Activated naive CD4-positive, alpha-beta T cell treated with anti-CD3 and anti-CD28 coated beads for 36 hours (primary cell): ENCODE data around the gene FANCC. TPM values are rescaled to one million over a fixed set of nuclear protein-coding genes. Genes with fewer than 3 reads are reported as not detected.

Experiments used
- CTCF ChIA-PET: fragments of 350-600 bp; sonication (Branson Sonifier 250); formaldehyde crosslinking; loops from one replicate; lab custom pipeline; 2021; ENCODE audit warnings: antibody characterized with exemption; lab: Charles Lee
- DNase-seq: peaks from one replicate; pipeline ENCODE4 v3.0.0-alpha.2; 2020
- H3K27ac Mint-ChIP-seq: one replicate; pipeline ENCODE4 v1.8.0; 2021; ENCODE audit warnings: mild to moderate bottlenecking, mixed read lengths
- H3K27me3 Mint-ChIP-seq: one replicate; pipeline ENCODE4 v1.8.0; 2021; ENCODE audit warnings: low read depth, mixed read lengths
- H3K36me3 Mint-ChIP-seq: one replicate; pipeline ENCODE4 v1.8.0; 2021; ENCODE audit warnings: low read depth, mixed read lengths
- H3K4me1 Mint-ChIP-seq: one replicate; pipeline ENCODE4 v1.8.0; 2021; ENCODE audit warnings: low read depth, mixed read lengths
- H3K4me3 Mint-ChIP-seq: one replicate; pipeline ENCODE4 v1.8.0; 2021; ENCODE audit warnings: mild to moderate bottlenecking, moderate library complexity, mixed read lengths
- H3K9me3 Mint-ChIP-seq: one replicate; pipeline ENCODE4 v1.8.0; 2021; ENCODE audit warnings: mixed read lengths
- intact Hi-C: fragments of 100-400 bp; cut with micrococcal nuclease; formaldehyde crosslinking; loops from one replicate; pipeline ENCODE4 v1.15.1; 2023
- total RNA-seq, 2 experiments: library from RNA; stranded (reverse); gene quantifications; one replicate each; pipeline ENCODE4 v1.2.3, GENCODE V29; 2021

Gene FANCC
- total RNA-seq, 2 experiments from 2014 or later: 14.1 to 14.5 TPM

DNA sequence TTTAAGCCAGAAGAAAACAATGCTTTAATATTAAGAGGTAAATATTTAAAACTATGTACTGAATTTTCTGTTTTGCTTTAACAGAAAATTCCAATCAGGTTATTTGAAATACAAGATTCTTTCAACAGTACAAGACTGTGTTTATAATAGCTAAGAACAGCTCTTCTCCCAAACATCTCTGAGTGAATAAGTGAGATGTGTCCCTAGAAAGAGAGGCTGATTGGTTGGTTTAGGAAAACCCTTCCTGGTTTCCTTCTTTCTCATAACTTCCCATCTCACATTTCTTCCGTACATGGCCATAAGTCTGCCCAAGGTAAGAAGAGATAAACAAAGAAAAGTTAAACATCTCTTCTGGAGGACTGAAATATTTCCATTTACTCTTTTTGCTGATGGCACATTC lies 145.9 kb downstream of the FANCC start:
- no peaks in the 10 kb centered on the region for H3K27me3 Mint-ChIP-seq
- H3K4me3 Mint-ChIP-seq: no peak overlapping the region
- peaks cover 32% of the 10 kb centered on the region for H3K36me3 Mint-ChIP-seq
- intact Hi-C loops: no loop called here
- peaks cover 10% of the 10 kb centered on the region for H3K4me1 Mint-ChIP-seq
- H3K9me3 Mint-ChIP-seq: no peaks in the 10 kb centered on the region
- no peak overlapping the region for H3K27ac Mint-ChIP-seq
- no peak for DNase-seq
- CTCF ChIA-PET: no interaction called here

DNA sequence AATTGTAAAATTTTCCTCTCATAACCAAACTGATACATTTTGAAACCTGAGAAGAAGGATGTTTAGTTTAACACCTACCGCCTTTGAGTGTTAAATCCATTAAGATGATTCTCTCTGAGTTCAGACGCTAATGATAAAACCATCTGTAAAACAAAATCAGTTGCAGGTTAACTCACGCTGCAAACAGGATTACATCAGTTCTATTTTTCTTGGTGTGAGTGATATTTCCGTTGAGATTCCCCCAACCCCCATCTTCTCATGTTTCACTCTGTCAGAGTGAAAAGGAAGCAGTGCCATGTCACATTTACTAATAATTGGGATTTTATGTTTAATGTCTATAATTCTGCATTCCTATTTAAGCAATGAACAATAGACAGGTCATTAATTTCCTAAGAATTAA lies 146.5 kb downstream of the FANCC start:
- DNase-seq: peak; percentile 12
- H3K9me3 Mint-ChIP-seq: no peaks in the 10 kb centered on the region
- peaks cover 10% of the 10 kb centered on the region for H3K4me1 Mint-ChIP-seq
- H3K27me3 Mint-ChIP-seq: no peaks in the 10 kb centered on the region
- CTCF ChIA-PET: no interaction called here
- peak overlapping the region; percentile 36 for H3K27ac Mint-ChIP-seq
- H3K4me3 Mint-ChIP-seq: no peak overlapping the region
- intact Hi-C loops: no loop called here
- peaks cover 35% of the 10 kb centered on the region for H3K36me3 Mint-ChIP-seq

DNA sequence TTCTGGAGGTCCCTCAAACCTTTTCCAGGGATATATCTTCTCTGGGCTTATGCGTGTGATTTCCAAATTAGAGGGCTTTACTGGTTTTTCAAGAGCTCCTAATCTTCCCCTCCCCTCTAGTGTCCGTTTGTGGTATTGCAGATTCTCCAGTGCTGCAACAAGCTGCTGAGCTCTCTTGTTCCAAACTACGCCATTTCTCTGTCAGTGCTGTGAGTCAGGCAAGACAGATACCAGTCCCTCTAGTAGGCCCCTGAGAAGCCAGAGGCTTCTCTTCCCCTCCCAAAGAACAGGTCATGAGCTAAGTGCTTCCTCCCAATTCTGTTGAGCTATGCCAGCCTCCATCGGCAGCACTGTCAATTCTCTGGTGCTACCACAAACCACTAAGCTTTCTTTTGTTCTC lies 149.5 kb downstream of the FANCC start:
- H3K27ac Mint-ChIP-seq: no peak overlapping the region
- H3K4me1 Mint-ChIP-seq: peaks cover 10% of the 10 kb centered on the region
- H3K36me3 Mint-ChIP-seq: peaks cover 36% of the 10 kb centered on the region
- intact Hi-C loops: no loop called here
- DNase-seq: peak; percentile 69
- H3K4me3 Mint-ChIP-seq: no peak overlapping the region
- no peaks in the 10 kb centered on the region for H3K27me3 Mint-ChIP-seq
- CTCF ChIA-PET: interaction anchor here (0.6 to 2.3 kb wide), 16 partner anchors 11 to 499 kb away, joined by 3 to 13 read pairs (median 4); no protein-coding TSS in a partner anchor
- no peaks in the 10 kb centered on the region for H3K9me3 Mint-ChIP-seq

DNA sequence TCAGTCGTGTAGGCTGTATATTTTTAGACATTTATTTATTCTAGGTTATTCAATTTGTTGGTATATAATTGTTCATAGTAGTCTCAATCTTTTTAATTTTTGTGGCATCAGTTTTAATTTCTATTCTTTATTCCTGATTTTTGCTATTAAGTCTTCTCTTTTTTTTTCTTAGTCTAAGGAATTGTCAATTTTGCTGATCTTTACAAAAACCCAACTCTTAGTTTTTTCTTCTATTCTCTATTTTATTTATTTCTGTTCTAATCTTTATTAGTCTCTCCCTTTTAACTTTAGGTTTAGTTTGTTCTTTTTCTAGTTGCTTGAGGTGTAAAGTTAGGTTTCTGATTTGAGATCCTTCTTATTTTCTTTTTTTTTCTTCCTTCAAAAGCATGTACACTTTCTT lies 152.5 kb downstream of the FANCC start:
- Mint-ChIP-seq H3K27ac (no peak overlapping the region), H3K4me1 (peaks cover 2% of the 10 kb centered on the region), H3K36me3 (peaks cover 35% of the 10 kb centered on the region), H3K4me3 (no peak overlapping the region), H3K9me3 (no peaks in the 10 kb centered on the region), H3K27me3 (no peaks in the 10 kb centered on the region)
- DNase-seq: no peak
- CTCF ChIA-PET: no interaction called here
- intact Hi-C loops: no loop called here

DNA sequence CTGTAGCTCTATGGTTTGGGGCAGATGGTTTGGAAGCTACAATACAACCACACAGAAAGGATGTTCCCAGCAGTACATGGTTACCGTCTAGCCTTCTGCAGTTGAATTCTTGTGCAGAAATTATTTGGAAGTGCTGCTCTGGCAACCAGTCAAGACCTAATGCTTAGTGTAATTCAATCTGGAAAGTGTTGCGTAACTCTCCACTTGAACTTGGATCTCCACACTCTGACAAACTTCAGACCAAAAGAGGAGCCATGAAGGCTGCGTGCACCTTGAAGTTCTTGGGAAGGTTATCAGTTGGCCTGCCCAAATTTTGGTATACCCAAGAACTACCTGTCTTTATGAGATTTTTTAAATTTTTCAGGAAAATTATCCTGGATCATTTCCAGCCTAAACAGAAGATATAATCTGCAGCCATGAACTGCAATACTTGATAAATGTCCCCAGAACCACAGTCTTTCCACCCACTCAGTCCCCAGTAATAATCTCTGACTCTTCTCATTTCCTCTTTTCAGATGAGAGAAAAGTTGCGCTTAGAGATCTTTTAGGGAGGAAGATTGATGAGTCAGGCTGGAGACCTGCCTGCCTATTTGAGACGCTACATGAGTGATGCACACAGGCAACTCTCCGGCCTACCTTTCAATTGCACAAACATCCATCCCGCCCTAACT lies 159.9 kb downstream of the FANCC start:
- Mint-ChIP-seq H3K4me1 (peaks cover 5% of the 10 kb centered on the region), H3K9me3 (no peaks in the 10 kb centered on the region), H3K36me3 (peaks cover 6% of the 10 kb centered on the region), H3K4me3 (no peak overlapping the region), H3K27ac (no peak overlapping the region), H3K27me3 (no peaks in the 10 kb centered on the region)
- CTCF ChIA-PET: interaction anchor here (1.0 kb wide), 1 partner anchor 11 kb away, joined by 3 read pairs; no protein-coding TSS in a partner anchor
- DNase-seq: no peak
- intact Hi-C loops: no loop called here

DNA sequence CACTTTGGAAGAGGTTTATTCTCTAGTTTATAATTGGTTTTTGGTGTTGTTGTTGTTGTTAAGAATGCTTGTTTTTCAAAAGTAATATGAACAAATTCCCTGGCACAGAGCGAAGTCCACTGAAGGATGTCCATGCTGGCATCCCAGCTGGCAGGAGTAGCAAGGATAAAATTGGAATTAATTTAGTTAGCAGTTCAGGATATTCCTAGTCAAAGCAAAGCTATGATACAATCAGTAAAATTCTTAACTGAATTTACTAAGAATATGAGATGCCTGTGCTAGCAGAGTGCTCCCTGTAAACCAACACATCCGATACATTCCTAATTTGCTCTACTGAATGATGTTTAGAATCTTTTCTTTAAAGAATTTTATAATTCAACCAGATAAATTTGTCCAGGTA lies 161.4 kb downstream of the FANCC start:
- no peak overlapping the region for H3K27ac Mint-ChIP-seq
- DNase-seq: no peak
- no peaks in the 10 kb centered on the region for H3K27me3 Mint-ChIP-seq
- peaks cover 6% of the 10 kb centered on the region for H3K36me3 Mint-ChIP-seq
- CTCF ChIA-PET: interaction anchor here (1.2 kb wide), 1 partner anchor 12 kb away, joined by 4 read pairs; no protein-coding TSS in a partner anchor
- no peak overlapping the region for H3K4me3 Mint-ChIP-seq
- intact Hi-C loops: no loop called here
- H3K4me1 Mint-ChIP-seq: peaks cover 5% of the 10 kb centered on the region
- H3K9me3 Mint-ChIP-seq: no peaks in the 10 kb centered on the region

DNA sequence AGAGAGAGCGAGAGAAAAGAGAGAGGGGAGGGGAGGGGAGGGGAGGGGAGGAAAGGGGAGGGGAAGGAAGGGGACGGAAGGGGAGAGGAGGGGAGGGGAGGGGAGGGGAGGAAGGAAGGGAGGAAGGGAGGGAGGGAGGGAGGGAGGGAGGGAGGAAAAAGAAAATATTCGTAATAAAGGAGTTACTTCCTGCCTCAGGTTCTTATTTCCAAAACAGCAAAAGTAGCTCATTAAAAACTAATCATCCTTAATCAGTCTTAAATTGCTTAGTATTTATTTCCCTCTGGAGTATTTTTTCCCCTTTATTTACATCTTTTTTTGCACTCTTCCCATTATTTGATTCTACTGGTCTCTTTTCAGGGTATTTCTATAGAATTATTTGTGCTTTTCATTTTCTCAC lies 162.3 kb downstream of the FANCC start:
- CTCF ChIA-PET: interaction anchor here (1.2 kb wide), 1 partner anchor 13 kb away, joined by 4 read pairs; no protein-coding TSS in a partner anchor
- Mint-ChIP-seq H3K4me1 (peaks cover 5% of the 10 kb centered on the region), H3K4me3 (no peak overlapping the region), H3K27me3 (no peaks in the 10 kb centered on the region), H3K36me3 (peaks cover 4% of the 10 kb centered on the region), H3K9me3 (no peaks in the 10 kb centered on the region), H3K27ac (no peak overlapping the region)
- no peak for DNase-seq
- intact Hi-C loops: no loop called here

DNA sequence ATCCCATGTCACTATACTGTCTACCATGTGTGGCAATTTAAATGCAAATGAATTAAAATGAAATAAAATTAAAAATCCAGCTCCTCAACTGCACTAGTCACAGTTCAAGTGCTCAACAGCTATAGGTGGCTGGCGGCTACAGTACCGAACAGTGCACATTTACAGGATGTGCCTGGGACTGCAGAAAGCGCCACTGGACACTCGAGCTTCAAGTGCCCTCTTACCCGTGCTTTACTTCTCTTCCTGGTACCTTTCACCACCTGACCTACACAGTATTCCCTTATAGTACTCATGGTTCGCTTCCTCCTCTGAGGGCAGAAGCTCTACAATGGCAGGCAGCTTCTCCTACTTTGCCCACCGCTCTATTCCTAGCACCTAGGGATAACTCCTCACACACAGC lies 166.6 kb downstream of the FANCC start:
- intact Hi-C loops: no loop called here
- Mint-ChIP-seq H3K27ac (no peak overlapping the region), H3K36me3 (peaks cover 5% of the 10 kb centered on the region)

DNA sequence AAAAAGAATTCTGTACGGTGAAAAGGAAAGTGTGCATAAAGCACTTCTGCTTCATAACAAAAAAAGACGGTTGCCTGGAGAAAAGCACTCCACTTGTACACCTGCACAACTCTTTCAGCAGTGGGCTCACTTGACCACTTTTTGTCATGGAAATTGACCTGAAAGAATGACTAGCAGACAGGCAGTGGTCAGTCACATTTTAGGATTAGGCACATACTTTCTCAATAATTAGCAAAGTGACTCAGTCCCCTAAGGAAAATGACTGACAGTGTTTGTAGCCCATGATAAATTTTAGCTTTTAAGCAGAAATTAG lies 169.3 kb downstream of the FANCC start:
- no peak for DNase-seq
- intact Hi-C loops: no loop called here
- Mint-ChIP-seq H3K4me3 (no peak overlapping the region), H3K27ac (no peak overlapping the region), H3K4me1 (no peaks in the 10 kb centered on the region), H3K27me3 (no peaks in the 10 kb centered on the region), H3K36me3 (peaks cover 7% of the 10 kb centered on the region), H3K9me3 (no peaks in the 10 kb centered on the region)
- CTCF ChIA-PET: no interaction called here

More for the DNA sequence above, 166.6 kb downstream of the FANCC start:
- Mint-ChIP-seq H3K27me3 (no peaks in the 10 kb centered on the region), H3K9me3 (no peaks in the 10 kb centered on the region), H3K4me3 (no peak overlapping the region), H3K4me1 (peaks cover 3% of the 10 kb centered on the region)
- no peak for DNase-seq
- CTCF ChIA-PET: interaction anchor here (0.8 to 1.7 kb wide), 2 partner anchors 17 to 19 kb away, joined by 3 to 8 read pairs; no protein-coding TSS in a partner anchor

DNA sequence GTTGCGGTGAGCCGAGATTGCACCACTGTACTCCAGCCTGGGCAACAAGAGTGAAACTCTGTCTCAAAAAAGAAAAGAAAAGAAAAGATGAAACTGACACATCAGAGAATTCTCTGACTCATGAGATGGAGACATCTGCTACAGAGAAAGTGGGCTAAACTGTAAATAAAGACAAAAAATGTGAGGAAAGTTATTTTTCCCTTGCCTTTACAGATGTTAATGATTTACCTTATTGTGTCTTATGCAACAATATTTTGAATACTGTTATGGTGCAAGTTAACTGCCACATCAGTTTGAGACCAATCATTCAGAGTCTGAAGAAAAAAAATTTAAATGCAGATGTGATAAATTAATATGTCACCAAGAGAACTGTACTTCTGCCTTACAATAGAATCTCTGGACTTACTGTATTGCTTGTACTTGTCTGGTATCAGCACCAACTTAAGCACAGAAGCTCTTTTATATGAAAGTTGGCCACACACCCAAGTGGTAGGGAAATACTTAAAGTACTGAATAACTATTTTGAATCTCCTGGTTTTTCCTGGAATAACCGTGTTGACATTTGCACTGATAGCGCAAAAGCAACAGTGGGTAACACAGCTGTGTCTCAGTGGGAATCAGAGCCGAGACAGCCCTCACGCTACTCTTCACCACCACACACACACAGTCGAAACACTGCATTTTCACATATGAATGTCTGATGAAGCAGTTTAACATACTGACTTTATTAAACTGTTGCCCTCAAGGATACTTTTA lies 169.9 kb downstream of the FANCC start:
- CTCF ChIA-PET: no interaction called here
- intact Hi-C loops: no loop called here
- Mint-ChIP-seq H3K9me3 (no peaks in the 10 kb centered on the region), H3K4me3 (no peak overlapping the region), H3K27me3 (no peaks in the 10 kb centered on the region), H3K36me3 (peaks cover 7% of the 10 kb centered on the region), H3K4me1 (no peaks in the 10 kb centered on the region), H3K27ac (no peak overlapping the region)
- no peak for DNase-seq

DNA sequence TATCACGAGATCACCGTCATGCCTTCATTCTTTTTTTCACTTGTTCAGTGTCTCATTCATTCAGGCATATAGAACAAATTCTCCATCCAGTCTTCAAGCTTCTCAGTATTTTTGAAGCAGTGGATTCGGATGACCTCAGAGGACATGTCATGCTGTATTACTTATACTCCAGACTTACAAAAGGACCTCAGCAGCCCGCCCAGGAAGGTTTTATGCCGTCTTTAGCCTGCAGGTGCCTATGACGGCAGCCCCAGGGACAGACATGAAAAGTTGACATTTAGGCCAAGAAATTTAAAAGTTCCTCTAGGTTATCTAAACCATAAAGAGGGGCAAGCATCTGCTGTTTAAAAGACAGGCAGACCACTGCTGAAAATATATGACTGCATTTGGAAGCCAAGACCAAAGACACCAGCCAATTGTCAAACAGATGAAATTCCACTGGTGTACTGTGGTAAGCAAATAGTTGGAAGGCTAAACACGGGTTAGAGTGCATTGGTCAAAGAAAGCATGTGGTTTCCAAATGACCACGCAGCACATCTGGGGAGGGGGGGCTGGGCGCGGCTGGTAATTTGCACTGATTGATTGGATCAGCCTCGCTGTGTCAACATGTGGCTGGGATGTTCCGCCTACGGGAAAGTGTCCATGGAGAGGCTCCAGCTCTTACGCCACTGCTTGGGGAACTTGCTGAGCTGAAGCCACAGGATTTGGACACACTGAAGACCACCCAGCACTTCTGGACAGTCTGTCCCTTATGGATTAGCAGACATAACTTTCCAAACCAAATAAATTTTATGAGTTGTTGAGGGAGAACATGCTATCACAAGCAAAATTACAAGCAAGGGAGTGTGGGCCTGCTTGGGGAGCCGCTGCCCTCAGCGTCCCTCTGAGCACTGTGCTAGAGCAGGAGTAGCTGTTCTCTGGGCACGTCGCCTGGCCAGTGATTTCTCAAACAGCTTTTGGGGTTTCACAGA lies 173.6 kb downstream of the FANCC start:
- H3K27ac Mint-ChIP-seq: no peak overlapping the region

DNA sequence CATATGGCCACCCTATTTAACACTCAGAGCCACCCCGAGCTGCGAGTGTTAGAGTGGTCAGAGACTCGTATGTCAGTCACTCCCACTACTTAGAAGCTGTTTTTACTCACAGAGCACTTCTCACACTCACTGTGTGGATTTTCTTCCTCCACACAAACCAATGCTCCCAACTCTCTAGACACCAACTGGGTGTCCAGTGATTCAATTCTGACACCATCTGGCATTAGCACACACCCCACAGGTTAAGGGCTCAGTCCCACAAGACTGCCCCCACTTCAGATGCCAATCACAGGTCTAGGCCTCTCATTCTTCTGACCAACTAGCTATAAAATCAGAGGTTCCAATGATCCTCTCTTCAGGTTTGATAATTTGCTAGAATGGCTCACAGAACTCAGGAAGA lies 174.8 kb downstream of the FANCC start:
- no peak overlapping the region for H3K4me3 Mint-ChIP-seq
- no peak overlapping the region for H3K27ac Mint-ChIP-seq
- H3K36me3 Mint-ChIP-seq: peaks cover 2% of the 10 kb centered on the region
- H3K9me3 Mint-ChIP-seq: no peaks in the 10 kb centered on the region
- no peaks in the 10 kb centered on the region for H3K4me1 Mint-ChIP-seq
- CTCF ChIA-PET: interaction anchor here (0.9 kb wide), 1 partner anchor 26 kb away, joined by 3 read pairs; no protein-coding TSS in a partner anchor
- no peak for DNase-seq
- H3K27me3 Mint-ChIP-seq: no peaks in the 10 kb centered on the region
- intact Hi-C loops: no loop called here

More for the DNA sequence above, 173.6 kb downstream of the FANCC start:
- Mint-ChIP-seq H3K27me3 (no peaks in the 10 kb centered on the region), H3K9me3 (no peaks in the 10 kb centered on the region), H3K4me1 (no peaks in the 10 kb centered on the region), H3K36me3 (peaks cover 4% of the 10 kb centered on the region), H3K4me3 (no peak overlapping the region)
- no peak for DNase-seq
- intact Hi-C loops: no loop called here
- CTCF ChIA-PET: interaction anchor here (0.7 to 1.1 kb wide), 3 partner anchors 24 to 348 kb away, joined by 3 read pairs; no protein-coding TSS in a partner anchor
